ENCODE results near the gene TRIM33. TPM values are rescaled to one million over a fixed set of nuclear protein-coding genes. Genes with fewer than 3 reads are reported as not detected.
A peak's percentile ranks its signal among the peaks of the same experiment; 100 is the strongest.
"Not testable (repeated sequence)": the region's sequence is repeated elsewhere in the genome, so short reads cannot be mapped to it uniquely, and the experiment has no call there.

TRIM33 gene
- polyA plus RNA-seq, 4 donors, result 38.6 to 54.6 (median 53.3) TPM

GRCh38 chr1:114367810-114368209 is 143.2 kb downstream of the TRIM33 start:
- DNase-seq (ENCODE audit: low read depth in 4 of 4, low spot score in 3 of 4), result no peak

GRCh38 chr1:114363230-114363629 is 147.8 kb downstream of the TRIM33 start:
- DNase-seq (ENCODE audit: low read depth in 4 of 4, low spot score in 3 of 4), result not testable (repeated sequence)

GRCh38 chr1:114359791-114360190 is 151.2 kb downstream of the TRIM33 start:
- no peak for DNase-seq (ENCODE audit: low read depth in 4 of 4, low spot score in 3 of 4)

- DNase-seq (ENCODE audit: low read depth in 4 of 4, low spot score in 3 of 4), result no peak
These were observed 155.8 kb downstream of the TRIM33 start for GRCh38 chr1:114355240-114355639.

GRCh38 chr1:114353262-114353661 is 157.7 kb downstream of the TRIM33 start:
- DNase-seq (ENCODE audit: low read depth in 4 of 4, low spot score in 3 of 4), result peak in 1 of 4 donors; percentile 31

GRCh38 chr1:114352797-114353196 is 158.2 kb downstream of the TRIM33 start:
- DNase-seq (ENCODE audit: low read depth in 4 of 4, low spot score in 3 of 4), result no peak

- DNase-seq (ENCODE audit: low read depth in 4 of 4, low spot score in 3 of 4), result no peak
These were observed 160.1 kb downstream of the TRIM33 start for GRCh38 chr1:114350731-114351445.

GRCh38 chr1:114349891-114350605 is 161.0 kb downstream of the TRIM33 start:
- no peak for DNase-seq (ENCODE audit: low read depth in 4 of 4, low spot score in 3 of 4)

- no peak for DNase-seq (ENCODE audit: low read depth in 4 of 4, low spot score in 3 of 4)
These were observed 163.4 kb downstream of the TRIM33 start for GRCh38 chr1:114347431-114348209.

GRCh38 chr1:114346480-114347029 is 164.4 kb downstream of the TRIM33 start:
- peak; percentile 92 to 99 (median 94) for DNase-seq (ENCODE audit: low read depth in 4 of 4, low spot score in 3 of 4)

- DNase-seq (ENCODE audit: low read depth in 4 of 4, low spot score in 3 of 4), result peak in 2 of 4 donors; percentile 13 to 22
These were observed 165.0 kb downstream of the TRIM33 start for GRCh38 chr1:114345930-114346479.

- no peak for DNase-seq (ENCODE audit: low read depth in 4 of 4, low spot score in 3 of 4)
These were observed 166.3 kb downstream of the TRIM33 start for GRCh38 chr1:114344656-114345055.

Other genes with a start within 250 kb of the TRIM33 start
- gene BCAS2, start 70.4 kb upstream of the TRIM33 start, polyA plus RNA-seq (ENCODE audit: insufficient read length in 4 of 4), result 10 to 100 TPM; 59.4 to 72.9 (median 70.2) TPM
- gene DENND2C, start 158.8 kb upstream of the TRIM33 start, polyA plus RNA-seq (ENCODE audit: insufficient read length in 4 of 4), result 1 to 10 TPM; 3.2 to 4.8 (median 3.8) TPM
- not detected for gene AMPD1, start 184.3 kb upstream of the TRIM33 start, polyA plus RNA-seq (ENCODE audit: insufficient read length in 4 of 4)
- 10 to 100 TPM; 66.3 to 81.2 (median 76.5) TPM for gene NRAS, start 205.6 kb upstream of the TRIM33 start, polyA plus RNA-seq (ENCODE audit: insufficient read length in 4 of 4)
- gene CSDE1, start 246.8 kb upstream of the TRIM33 start, polyA plus RNA-seq (ENCODE audit: insufficient read length in 4 of 4), result 100 to 1,000 TPM; 405 to 482 (median 468) TPM